Tibial nerve (tissue), 3 donors: ENCODE results near the gene PLXNC1.

Experiments used
- POLR2A ChIP-seq, 2 donors: fragments of 450-650 bp; IDR thresholded peaks; one replicate each; pipeline ENCODE4 v1.6.1; 2017; ENCODE audit warnings: antibody characterized with exemption in 2 of 2, mild to moderate bottlenecking in 2 of 2, moderate library complexity in 2 of 2
- TF ChIP-seq, protein P1 (sequence below), 5 experiments: fragments of 200-600 bp in 3 of 5; fragments of 450-650 bp in 2 of 5; sonication (generic) in 3 of 5; IDR thresholded peaks; one replicate each; pipeline ENCODE4 v1.5.1; 2016 to 2019; ENCODE audit warnings: antibody characterized with exemption in 5 of 5, mild to moderate bottlenecking in 3 of 5, moderate library complexity in 2 of 5

DNA sequence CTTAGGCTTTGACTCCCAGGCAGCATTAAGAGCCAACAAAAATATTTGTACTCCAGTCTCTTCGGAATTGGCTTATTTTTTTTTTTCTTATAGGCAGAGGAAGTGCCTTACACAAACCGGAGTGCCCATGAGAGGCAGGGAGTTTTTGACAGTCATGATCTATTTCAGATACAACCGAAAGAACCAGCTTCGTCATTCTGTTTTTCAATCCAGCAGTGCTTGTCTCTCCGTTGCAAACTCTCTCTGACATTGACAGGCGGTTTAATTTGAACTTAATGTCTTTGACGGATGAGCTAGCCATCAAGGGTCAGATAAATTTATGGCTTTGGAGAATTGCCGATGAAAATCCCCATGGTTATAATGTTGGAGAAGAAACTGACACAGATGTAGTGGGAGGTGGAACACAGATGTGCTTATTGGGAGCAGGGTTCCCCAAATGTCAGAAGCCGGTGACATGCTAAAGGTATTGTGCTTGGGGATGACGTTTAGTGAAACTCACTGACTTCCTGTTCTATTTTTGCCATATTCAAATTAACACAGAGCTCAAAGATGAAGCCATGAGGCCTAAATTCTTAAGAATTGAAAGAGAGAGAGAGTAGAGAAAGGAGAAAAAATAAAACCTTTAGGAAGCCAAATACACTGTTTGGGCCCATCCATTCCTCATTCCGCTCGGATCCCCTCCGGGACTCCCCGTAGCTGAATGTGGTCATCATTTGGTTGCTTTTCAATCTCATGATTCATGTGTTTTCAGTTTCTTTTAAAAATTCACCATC, 59.7 kb downstream of the PLXNC1 start:
- no peak for TF ChIP-seq POLR2A (IDR thresholded peaks at IDR 0.05)
- TF ChIP-seq, protein P1, sequence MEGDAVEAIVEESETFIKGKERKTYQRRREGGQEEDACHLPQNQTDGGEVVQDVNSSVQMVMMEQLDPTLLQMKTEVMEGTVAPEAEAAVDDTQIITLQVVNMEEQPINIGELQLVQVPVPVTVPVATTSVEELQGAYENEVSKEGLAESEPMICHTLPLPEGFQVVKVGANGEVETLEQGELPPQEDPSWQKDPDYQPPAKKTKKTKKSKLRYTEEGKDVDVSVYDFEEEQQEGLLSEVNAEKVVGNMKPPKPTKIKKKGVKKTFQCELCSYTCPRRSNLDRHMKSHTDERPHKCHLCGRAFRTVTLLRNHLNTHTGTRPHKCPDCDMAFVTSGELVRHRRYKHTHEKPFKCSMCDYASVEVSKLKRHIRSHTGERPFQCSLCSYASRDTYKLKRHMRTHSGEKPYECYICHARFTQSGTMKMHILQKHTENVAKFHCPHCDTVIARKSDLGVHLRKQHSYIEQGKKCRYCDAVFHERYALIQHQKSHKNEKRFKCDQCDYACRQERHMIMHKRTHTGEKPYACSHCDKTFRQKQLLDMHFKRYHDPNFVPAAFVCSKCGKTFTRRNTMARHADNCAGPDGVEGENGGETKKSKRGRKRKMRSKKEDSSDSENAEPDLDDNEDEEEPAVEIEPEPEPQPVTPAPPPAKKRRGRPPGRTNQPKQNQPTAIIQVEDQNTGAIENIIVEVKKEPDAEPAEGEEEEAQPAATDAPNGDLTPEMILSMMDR (IDR thresholded peaks at IDR 0.05): no peak
